HG03025 (cell line): Measurements from ENCODE around the gene SHF.

Experiments used
- ATAC-seq: cut with Tn5 transposase; IDR thresholded peaks from one replicate; pipeline ENCODE4 v1.9.1; 2021; ENCODE audit warnings: mild to moderate bottlenecking, moderate library complexity; ENCODE audit not compliant: unreplicated experiment, low FRiP score

The SHF gene

DNA sequence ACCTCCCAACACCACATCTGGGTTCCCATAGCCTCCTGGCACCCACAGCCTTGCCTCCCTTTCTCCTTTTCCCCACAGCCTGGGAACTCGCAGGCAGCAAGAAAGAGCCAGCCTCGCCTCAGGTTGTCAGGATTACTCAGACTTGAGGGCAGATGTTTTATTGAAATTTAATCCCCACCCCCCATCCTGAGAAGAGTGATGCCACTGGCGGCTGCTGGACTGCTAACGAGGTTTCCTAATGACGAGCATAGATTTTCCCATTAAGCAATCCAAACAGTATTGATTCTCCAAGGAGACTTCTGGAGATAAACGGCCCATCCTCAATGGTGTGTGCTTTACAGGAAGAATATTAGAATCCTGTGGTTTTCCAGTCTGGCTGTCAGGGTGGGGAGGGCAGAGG is 13.7 kb downstream of the SHF start:
- ATAC-seq = no peak

GRCh38 chr15:45171912-45172311 is 15.9 kb downstream of the SHF start:
- ATAC-seq = no peak

- ATAC-seq = no peak
Measured at GRCh38 chr15:45169608-45170480, 17.9 kb downstream of the SHF start.

DNA sequence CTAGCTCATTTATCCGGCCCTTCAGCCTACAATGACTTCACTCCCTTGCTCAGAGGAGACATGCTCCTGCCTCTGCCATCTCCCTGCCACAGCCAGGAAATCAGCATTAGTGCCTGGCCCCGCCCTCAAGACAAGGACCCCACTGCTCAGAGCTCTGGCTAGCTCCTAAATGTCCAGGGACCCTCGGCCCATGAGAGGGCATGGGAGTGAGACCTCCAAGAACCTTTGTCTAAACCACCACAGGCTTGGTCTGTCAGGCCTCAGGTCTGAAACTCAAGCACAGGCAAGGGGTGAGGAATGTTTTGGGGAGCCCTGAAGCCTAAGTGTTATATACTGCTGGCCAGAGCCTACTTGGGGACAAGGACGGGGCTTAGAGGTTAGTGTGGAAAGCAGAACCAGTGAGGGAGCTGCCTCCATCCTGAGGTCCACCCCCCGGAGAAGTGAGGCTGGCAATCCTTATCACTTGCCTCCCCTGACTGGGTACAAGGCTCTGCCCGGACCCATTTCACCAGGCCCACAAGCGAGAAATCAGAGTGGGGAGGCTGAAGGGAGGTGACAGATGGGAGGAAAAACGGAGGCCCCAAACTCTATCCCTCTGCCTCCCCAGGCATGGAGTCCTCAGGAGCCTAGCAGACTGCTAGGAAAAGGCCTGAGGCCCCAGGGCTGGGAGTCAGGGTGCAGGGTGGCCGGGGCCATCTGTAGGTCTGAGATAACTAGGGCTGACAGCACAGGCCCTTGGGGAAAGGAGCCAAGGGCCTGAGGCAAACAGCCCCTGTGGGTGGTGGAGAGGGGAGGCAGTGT is 18.8 kb downstream of the SHF start:
- ATAC-seq = no peak

DNA sequence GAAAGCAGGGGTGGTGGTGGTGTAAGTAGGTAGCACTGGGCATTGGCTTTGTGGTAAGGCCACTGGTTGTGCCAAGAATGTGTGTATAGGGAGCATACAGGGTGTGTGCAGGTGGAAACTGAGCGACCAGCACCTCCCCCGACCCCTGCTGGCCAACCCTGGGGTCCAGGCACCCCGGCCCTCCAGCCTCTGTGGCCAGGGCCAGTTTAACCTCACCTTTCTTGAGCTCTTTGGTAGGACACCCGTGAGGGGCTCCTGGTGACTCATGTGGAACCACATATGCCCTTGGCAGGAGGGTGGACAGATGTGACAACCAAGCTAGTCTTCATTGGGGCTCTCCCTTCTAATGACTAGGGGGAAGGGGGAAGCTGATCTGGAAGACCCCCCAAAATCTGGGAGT is 19.5 kb downstream of the SHF start:
- ATAC-seq = no peak

- ATAC-seq = no peak
Measured at GRCh38 chr15:45167631-45168205, 20.0 kb downstream of the SHF start.

DNA sequence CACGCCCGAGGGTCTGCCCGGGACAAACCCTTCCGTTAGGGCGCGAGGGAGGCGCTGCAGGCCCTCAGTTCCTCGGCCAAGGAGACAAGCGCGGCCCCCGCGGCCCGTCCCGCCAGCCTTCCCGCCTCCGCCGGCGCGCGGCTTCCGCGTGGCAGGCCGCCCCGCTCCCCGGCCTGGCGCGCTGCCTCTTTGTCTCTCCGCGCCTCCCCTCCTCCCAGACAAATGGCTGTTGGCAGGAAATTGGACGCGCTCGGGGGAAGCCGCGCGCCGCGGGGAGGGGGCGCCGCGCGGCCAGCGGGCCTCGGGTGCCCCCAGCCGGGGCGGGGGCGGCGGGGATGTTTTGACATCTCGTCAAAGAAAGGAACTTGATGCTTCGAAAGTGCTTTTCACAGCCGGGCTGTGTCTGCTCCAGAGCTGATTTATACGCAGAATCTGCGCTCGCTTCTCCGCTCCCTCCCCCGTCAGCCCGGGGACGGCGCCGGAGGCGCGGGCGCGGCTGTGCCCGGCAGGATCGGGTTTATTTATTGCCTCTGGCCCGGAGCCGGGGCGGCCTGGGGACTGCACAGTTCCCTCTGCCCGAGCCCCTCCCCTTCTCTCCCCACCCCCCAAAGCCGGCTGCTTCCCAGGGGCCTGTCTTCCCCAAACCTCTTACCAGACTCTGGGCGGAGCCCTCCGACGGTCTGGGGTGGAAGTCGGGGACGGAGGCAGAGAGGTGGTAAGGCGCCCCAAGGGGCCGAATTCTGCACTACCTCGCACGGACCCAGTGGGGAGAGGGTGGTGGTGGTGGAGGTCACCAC is 20.7 kb downstream of the SHF start:
- ATAC-seq = peak; percentile 86

DNA sequence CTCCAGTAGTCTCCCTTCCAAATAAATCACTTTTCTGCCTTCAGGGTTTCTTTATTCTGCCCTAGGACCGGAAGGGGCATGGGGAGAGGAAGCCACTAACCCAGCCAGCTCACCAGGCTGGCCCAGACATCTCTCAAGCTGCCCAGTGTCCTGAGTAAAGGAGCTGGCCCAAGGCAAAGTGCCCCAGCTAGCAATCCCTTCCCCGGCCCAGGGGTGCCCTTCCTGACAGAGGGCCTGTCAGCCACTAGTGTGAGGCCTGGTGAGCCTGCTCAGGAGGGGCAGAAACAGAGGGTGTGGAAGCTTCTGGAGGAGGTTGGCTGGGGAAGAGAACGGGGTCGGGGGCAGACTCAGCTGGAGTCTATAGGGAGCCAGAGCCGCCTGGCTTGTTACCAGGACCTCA is 22.2 kb downstream of the SHF start:
- no peak for ATAC-seq

- no peak for ATAC-seq
Measured at GRCh38 chr15:45164914-45165313, 22.9 kb downstream of the SHF start.

- ATAC-seq = no peak
Measured at GRCh38 chr15:45163508-45163856, 24.3 kb downstream of the SHF start.

GRCh38 chr15:45162771-45163507 is 24.8 kb downstream of the SHF start:
- no peak for ATAC-seq

DNA sequence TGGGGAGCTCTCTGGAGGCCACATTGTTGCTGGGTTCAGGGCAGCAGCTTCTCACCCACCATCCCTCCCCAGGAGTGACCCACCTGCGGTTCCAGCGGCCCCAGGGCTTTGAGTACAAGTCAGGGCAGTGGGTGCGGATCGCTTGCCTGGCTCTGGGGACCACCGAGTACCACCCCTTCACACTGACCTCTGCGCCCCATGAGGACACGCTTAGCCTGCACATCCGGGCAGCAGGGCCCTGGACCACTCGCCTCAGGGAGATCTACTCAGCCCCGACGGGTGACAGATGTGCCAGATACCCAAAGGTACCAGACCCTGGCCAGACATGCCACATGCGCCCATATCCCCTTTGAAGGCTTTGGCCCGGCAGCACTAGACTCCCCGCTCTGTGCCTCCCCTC is 26.1 kb downstream of the SHF start:
- ATAC-seq = no peak

- no peak for ATAC-seq
Measured at GRCh38 chr15:45157974-45158373, 29.8 kb downstream of the SHF start.

GRCh38 chr15:45156744-45157455 is 30.9 kb downstream of the SHF start:
- ATAC-seq = no peak

- ATAC-seq = no peak
Measured at GRCh38 chr15:45155739-45156138, 32.0 kb downstream of the SHF start.

- ATAC-seq = no peak
Measured at GRCh38 chr15:45151998-45152828, 35.6 kb downstream of the SHF start.

DNA sequence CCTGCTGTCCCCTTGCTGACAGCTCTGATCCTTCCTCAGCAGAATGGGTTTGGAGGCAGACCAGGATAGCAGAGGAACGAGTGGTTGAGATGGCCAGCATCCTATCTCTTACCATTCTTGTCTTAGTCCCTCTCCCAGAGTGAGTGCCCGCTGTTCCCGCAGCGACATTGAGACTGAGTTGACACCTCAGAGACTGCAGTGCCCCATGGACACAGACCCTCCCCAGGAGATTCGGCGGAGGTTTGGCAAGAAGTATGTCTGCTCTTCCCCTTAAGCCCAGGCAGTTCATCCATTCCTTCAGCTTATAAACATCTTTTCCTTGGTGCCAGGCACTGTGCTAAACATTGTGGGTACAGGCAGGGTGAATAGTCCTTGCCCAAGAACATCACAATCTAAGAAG is 36.8 kb downstream of the SHF start:
- ATAC-seq = no peak

- no peak for ATAC-seq
Measured at GRCh38 chr15:45150481-45150880, 37.3 kb downstream of the SHF start.

- no peak for ATAC-seq
Measured at GRCh38 chr15:45149060-45149459, 38.7 kb downstream of the SHF start.
